ENCODE results near the gene TNNT2.

TNNT2 gene

GRCh38 chr1:201421041-201421440 lies 43.6 kb upstream of the TNNT2 start:
- DNase-seq (ENCODE audit: low read depth): no peak
- no peak overlapping the region for H3K4me3 ChIP-seq (ENCODE audit: low read length)
- no peak for TF ChIP-seq CTCF (conservative IDR thresholded peaks at IDR 0.05; ENCODE audit: low read depth, low read length)

DNA sequence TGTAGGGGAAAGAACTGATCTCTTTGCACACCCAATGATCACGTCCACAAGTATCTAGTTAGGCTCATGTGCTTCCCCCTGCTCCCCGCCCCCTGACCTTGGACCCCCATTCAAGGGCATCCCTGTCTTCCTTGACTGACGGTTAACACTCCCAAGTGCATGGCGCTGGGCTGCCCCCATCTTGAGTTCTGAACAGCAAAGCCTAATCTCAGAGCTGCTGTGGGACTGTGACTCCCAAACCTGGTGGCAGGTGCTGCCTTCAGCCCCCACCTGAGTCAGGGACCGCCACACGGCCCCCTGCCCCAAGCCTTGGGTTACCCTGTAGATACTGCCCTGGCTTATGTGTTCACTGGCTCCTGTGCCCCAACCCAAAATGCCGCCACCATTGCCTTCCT lies 43.1 kb upstream of the TNNT2 start:
- no peak for TF ChIP-seq CTCF (conservative IDR thresholded peaks at IDR 0.05; ENCODE audit: low read depth, low read length)
- no peak overlapping the region for H3K4me3 ChIP-seq (ENCODE audit: low read length)
- DNase-seq (ENCODE audit: low read depth): no peak

DNA sequence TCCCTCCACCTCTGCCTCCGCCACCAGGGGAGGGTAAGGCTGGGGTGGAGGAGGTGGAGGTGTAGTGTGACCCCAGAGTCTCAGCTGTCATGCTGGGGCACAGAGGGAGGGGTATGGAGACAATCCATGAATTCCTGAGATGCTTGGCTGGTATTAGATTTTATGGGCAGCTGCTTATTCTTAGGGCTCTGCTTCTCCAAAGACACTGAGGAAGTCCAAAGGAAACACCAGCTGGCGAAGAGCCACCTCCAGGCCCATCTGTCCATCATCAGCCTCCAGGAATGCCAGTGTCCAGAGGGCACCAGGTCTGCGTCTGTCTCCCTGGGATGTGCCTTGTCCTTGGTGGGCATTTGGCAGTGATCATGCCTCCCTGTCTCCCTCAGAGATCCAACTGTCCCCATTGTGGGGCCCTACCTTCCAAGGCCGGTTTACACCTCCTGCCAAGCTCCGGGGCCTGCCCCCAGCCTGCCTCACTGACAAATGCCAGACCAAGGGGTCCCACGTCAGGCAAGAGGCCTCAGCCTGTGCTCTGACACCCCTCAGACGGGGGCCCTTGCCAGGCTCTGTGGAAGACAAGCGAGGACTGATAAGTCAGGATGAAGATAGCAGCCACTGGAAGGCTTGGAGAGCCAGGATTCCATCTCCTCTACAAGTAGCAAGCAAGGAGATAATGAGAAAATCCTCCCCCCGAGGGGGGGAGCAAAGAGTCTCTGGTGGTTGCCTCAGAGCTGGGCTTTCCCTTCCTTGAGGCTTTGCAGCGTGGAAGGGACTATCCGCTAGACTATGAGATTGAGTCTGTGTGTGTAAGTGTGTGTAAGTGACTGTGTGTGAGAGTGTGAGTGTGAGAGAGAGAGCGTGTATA lies 42.5 kb upstream of the TNNT2 start:
- H3K4me3 ChIP-seq (ENCODE audit: low read length): no peak overlapping the region
- TF ChIP-seq CTCF (conservative IDR thresholded peaks at IDR 0.05; ENCODE audit: low read depth, low read length): no peak
- no peak for DNase-seq (ENCODE audit: low read depth)

GRCh38 chr1:201419256-201419655 lies 41.8 kb upstream of the TNNT2 start:
- H3K4me3 ChIP-seq (ENCODE audit: low read length): no peak overlapping the region
- TF ChIP-seq CTCF (conservative IDR thresholded peaks at IDR 0.05; ENCODE audit: low read depth, low read length): no peak
- no peak for DNase-seq (ENCODE audit: low read depth)

GRCh38 chr1:201418461-201418860 lies 41.0 kb upstream of the TNNT2 start:
- TF ChIP-seq CTCF (conservative IDR thresholded peaks at IDR 0.05; ENCODE audit: low read depth, low read length): no peak
- no peak overlapping the region for H3K4me3 ChIP-seq (ENCODE audit: low read length)
- DNase-seq (ENCODE audit: low read depth): no peak

GRCh38 chr1:201414051-201414738 lies 36.7 kb upstream of the TNNT2 start:
- no peak for DNase-seq (ENCODE audit: low read depth)
- H3K4me3 ChIP-seq (ENCODE audit: low read length): no peak overlapping the region
- TF ChIP-seq CTCF (conservative IDR thresholded peaks at IDR 0.05; ENCODE audit: low read depth, low read length): no peak

- no peak for TF ChIP-seq CTCF (conservative IDR thresholded peaks at IDR 0.05; ENCODE audit: low read depth, low read length)
- no peak for DNase-seq (ENCODE audit: low read depth)
- no peak overlapping the region for H3K4me3 ChIP-seq (ENCODE audit: low read length)
These were observed 33.8 kb upstream of the TNNT2 start for GRCh38 chr1:201411292-201411691.
